Measurements from ENCODE around the gene GPATCH1. TPM values are rescaled to one million over a fixed set of nuclear protein-coding genes. Genes with fewer than 3 reads are reported as not detected.
A peak's percentile ranks its signal among the peaks of the same experiment; 100 is the strongest.

The GPATCH1 gene
- total RNA-seq, 2 donors from 2014 or later, result 7.9 to 12.2 TPM

DNA sequence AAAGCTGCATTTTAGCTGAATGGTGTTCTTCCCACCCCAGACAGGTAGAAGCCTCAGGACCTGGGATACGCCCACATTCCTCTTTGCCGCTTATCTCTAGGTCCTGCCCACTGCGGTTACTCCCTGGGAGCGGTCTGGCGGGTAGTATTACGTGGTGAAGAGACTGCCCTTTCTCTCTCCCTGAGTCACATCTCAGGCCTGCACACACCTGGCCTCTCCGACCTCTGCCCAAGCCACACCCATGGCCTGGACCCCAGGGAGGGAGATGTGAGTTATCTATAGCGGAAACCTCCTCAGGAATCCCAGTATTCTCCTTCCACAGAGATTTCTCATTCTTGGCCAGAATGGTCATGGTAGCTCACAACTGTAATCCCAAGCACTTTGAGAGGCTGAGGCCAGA lies 33.6 kb upstream of the GPATCH1 start:
- 55% methylated on average over 8 of the region's 8 CpGs for WGBS
- TF ChIP-seq, protein P1, sequence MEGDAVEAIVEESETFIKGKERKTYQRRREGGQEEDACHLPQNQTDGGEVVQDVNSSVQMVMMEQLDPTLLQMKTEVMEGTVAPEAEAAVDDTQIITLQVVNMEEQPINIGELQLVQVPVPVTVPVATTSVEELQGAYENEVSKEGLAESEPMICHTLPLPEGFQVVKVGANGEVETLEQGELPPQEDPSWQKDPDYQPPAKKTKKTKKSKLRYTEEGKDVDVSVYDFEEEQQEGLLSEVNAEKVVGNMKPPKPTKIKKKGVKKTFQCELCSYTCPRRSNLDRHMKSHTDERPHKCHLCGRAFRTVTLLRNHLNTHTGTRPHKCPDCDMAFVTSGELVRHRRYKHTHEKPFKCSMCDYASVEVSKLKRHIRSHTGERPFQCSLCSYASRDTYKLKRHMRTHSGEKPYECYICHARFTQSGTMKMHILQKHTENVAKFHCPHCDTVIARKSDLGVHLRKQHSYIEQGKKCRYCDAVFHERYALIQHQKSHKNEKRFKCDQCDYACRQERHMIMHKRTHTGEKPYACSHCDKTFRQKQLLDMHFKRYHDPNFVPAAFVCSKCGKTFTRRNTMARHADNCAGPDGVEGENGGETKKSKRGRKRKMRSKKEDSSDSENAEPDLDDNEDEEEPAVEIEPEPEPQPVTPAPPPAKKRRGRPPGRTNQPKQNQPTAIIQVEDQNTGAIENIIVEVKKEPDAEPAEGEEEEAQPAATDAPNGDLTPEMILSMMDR (IDR thresholded peaks at IDR 0.05), result no peak
- peak; percentile 7 for TF ChIP-seq POLR2AphosphoS5 (IDR thresholded peaks at IDR 0.05)
- TF ChIP-seq POLR2A (IDR thresholded peaks at IDR 0.05), result peak; percentile 47
- Histone ChIP-seq H3K4me3 (no peak overlapping the region), H3K27ac (peak overlapping the region; percentile 38 to 39), H3K36me3 (no peaks in the 10 kb centered on the region), H3K9me3 (no peaks in the 10 kb centered on the region), H3K27me3 (replicated peaks; ENCODE audit: insufficient read depth) (no peaks in the 10 kb centered on the region), H3K4me1 (replicated peaks) (peaks cover 10% of the 10 kb centered on the region)
- no peak for DNase-seq (ENCODE audit: low spot score)
- intact Hi-C loops (cut with DNase I), result no loop called here

DNA sequence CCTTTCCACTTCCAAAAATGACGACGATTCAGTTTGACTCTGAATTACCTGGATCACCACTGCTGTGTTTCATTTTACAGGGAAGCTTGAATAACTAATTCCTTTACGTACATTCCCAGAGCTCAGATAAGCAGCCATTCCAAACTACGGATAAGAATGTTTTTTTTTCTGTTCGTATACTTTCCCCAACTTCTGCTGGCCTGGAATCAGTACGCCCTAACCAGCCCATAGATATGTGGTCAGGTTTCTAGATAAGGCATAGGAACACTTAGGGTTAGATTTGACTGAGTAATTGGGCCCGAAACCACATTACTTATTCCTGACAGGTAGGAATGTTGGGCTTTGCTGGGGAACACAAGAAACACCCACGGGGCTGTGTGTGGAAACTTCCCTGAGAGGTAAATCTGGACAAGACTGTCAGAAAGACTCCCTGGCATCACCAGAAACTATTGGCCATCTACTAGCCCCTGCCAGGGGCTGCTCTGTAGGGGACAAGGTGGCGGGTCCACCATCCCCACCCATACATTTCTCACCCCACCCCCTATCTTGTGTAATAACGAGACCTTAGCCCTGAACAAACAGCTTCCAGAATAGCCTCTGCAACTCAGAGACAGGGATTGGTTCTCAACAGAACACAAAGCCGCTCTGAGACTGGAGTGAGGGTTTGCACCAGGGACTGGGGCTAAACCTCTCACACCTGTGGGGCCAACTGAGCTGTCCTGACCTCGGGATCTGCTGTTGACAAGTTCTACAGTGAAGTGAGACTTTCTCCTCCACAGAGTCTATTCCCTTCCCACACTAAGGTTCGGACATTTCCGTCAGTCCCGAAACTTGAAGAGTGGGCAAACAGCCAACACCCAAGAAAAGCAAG lies 31.9 kb upstream of the GPATCH1 start:
- no peaks in the 10 kb centered on the region for H3K27me3 ChIP-seq (replicated peaks; ENCODE audit: insufficient read depth)
- no peak for DNase-seq (ENCODE audit: low spot score)
- peak overlapping the region; percentile 25 to 43 for H3K27ac ChIP-seq
- intact Hi-C loops (cut with DNase I), result no loop called here
- H3K4me1 ChIP-seq (replicated peaks), result peaks cover 5% of the 10 kb centered on the region
- no peak for TF ChIP-seq POLR2A (IDR thresholded peaks at IDR 0.05)
- TF ChIP-seq, protein P1 (IDR thresholded peaks at IDR 0.05), result no peak
- no peak for TF ChIP-seq POLR2AphosphoS5 (IDR thresholded peaks at IDR 0.05)
- H3K9me3 ChIP-seq, result no peaks in the 10 kb centered on the region
- no peak overlapping the region for H3K4me3 ChIP-seq
- H3K36me3 ChIP-seq, result no peaks in the 10 kb centered on the region
- 79% methylated on average over 15 of the region's 15 CpGs for WGBS

DNA sequence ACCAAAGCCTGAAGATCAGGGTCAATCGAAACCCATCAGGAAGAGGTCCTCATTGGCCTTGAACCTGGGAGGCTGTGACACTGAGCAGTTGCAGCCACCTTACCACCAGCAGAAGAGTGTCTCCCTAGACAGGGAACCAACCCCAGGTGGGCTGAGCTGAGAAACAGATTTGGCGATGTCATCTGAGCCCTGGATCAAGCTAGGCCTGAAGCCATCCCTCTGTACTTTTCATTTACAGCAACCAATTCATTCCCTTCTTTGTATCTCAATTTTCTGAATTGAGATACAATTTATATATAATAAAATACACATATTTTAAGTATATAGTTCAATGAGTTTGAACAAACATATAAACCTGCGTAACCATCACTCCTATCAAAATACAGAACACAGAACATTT lies 30.9 kb upstream of the GPATCH1 start:
- H3K4me3 ChIP-seq, result no peak overlapping the region
- intact Hi-C loops (cut with DNase I), result no loop called here
- no peak for TF ChIP-seq POLR2AphosphoS5 (IDR thresholded peaks at IDR 0.05)
- no peak for TF ChIP-seq POLR2A (IDR thresholded peaks at IDR 0.05)
- no peak for DNase-seq (ENCODE audit: low spot score)
- no peaks in the 10 kb centered on the region for H3K27me3 ChIP-seq (replicated peaks; ENCODE audit: insufficient read depth)
- H3K4me1 ChIP-seq (replicated peaks), result peaks cover 4% of the 10 kb centered on the region
- WGBS, result 86% methylated on average over 3 of the region's 3 CpGs
- peak overlapping the region in 1 of 2 donors; percentile 72 for H3K27ac ChIP-seq
- H3K36me3 ChIP-seq, result no peaks in the 10 kb centered on the region
- no peaks in the 10 kb centered on the region for H3K9me3 ChIP-seq

DNA sequence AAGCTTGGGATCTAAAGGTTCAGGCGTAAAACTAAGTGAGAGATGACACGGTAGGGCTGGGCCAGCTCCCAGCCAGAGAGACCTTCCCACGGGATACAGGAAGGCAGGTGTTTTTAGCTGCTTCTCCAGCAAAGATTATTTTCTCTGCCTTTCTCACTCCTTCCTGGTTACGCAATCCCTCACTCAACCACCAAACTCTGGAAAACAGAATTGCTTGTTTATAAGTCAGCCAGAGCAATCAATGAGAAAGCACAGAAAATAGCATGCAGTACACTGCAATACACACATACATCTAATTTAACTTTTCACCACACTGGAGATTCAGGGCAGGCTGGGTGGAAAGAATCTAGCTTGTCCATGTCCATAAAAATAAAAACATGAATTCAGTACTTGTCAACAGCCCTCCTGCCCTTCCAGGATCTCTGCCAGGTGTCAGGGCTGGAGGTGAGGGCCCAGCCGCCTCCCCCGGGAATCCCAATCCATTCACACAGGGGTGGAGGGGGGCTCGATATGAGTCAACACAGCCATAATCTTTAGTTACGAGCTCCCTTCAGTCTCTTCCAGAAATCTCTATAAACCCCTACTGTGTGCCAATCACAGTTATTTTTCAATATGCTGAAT lies 28.5 kb upstream of the GPATCH1 start:
- intact Hi-C loops (cut with DNase I), result no loop called here
- peak; percentile 27 for DNase-seq (ENCODE audit: low spot score)
- peaks cover 4% of the 10 kb centered on the region for H3K4me1 ChIP-seq (replicated peaks)
- no peak for TF ChIP-seq POLR2A (IDR thresholded peaks at IDR 0.05)
- TF ChIP-seq POLR2AphosphoS5 (IDR thresholded peaks at IDR 0.05), result peak; percentile 41
- no peak overlapping the region for H3K4me3 ChIP-seq
- no peaks in the 10 kb centered on the region for H3K36me3 ChIP-seq
- no peaks in the 10 kb centered on the region for H3K9me3 ChIP-seq
- H3K27me3 ChIP-seq (replicated peaks; ENCODE audit: insufficient read depth), result no peaks in the 10 kb centered on the region
- 54% methylated on average over 8 of the region's 8 CpGs for WGBS
- peak overlapping the region; percentile 72 to 75 for H3K27ac ChIP-seq

DNA sequence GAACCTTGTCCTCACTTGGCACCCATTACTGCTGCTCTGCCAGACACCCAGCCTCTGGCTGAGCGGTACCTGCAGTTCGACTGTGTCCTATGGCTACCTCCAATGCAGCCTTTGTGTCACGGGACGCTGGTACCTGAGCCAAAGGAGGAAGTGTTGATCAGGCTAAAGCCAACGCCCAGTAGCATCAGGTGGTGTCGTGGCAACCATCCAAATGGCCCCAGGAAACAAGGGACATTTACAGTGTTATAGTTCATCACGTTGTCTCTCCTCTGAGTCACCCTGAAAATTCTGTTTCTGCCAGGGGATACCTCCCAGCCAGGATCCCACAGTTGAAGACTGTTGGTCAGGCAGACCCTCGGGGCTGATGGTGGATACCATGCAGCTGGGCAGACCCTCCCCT lies 26.4 kb upstream of the GPATCH1 start:
- Histone ChIP-seq H3K9me3 (no peaks in the 10 kb centered on the region), H3K4me3 (no peak overlapping the region), H3K27me3 (replicated peaks; ENCODE audit: insufficient read depth) (no peaks in the 10 kb centered on the region), H3K27ac (peak overlapping the region; percentile 72 to 75), H3K36me3 (no peaks in the 10 kb centered on the region), H3K4me1 (replicated peaks) (peaks cover 4% of the 10 kb centered on the region)
- DNase-seq (ENCODE audit: low spot score), result peak; percentile 69
- TF ChIP-seq POLR2A (IDR thresholded peaks at IDR 0.05) (no peak), POLR2AphosphoS5 (IDR thresholded peaks at IDR 0.05) (peak; percentile 38)
- 60% methylated on average over 8 of the region's 8 CpGs for WGBS
- intact Hi-C loops (cut with DNase I), result no loop called here

DNA sequence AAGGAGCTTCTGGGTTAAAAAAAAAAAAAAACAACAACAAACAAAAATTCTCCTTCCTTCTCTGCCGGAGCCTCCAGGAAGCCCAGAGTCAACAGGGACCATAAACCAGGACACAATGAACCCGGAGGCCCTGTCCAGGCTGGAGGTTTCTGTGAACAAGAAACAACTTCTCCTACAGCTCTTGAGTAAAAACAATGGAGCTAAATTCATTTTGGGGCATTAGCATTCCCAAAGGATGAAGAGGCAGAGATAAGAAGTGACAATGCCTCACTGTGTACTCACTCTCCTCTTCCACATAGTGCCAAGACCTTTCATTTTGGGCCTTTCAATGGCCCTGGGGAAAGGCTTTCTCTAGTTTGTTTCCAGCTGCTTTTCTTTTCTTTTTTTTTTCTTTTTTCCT lies 25.3 kb upstream of the GPATCH1 start:
- no peaks in the 10 kb centered on the region for H3K9me3 ChIP-seq
- H3K4me1 ChIP-seq (replicated peaks), result peaks cover 4% of the 10 kb centered on the region
- no peak for TF ChIP-seq POLR2A (IDR thresholded peaks at IDR 0.05)
- TF ChIP-seq POLR2AphosphoS5 (IDR thresholded peaks at IDR 0.05), result no peak
- TF ChIP-seq, protein P1 (IDR thresholded peaks at IDR 0.05), result no peak
- H3K4me3 ChIP-seq, result no peak overlapping the region
- DNase-seq (ENCODE audit: low spot score), result no peak
- no peaks in the 10 kb centered on the region for H3K36me3 ChIP-seq
- peak overlapping the region; percentile 72 to 75 for H3K27ac ChIP-seq
- intact Hi-C loops (cut with DNase I), result no loop called here
- WGBS, result 31% methylated on average over 2 of the region's 2 CpGs
- H3K27me3 ChIP-seq (replicated peaks; ENCODE audit: insufficient read depth), result no peaks in the 10 kb centered on the region

Measured in prostate gland (tissue), 2 donors.